SIG-M5 treated with dmso at 0.1 percent for 504 hours (cell line): ENCODE results near the gene HIVEP3.

Experiments used
- DNase-seq: peaks from one replicate; lab custom pipeline; 2025; ENCODE audit not compliant: unreplicated experiment; lab: John Stamatoyannopoulos, UW

Gene HIVEP3

DNA sequence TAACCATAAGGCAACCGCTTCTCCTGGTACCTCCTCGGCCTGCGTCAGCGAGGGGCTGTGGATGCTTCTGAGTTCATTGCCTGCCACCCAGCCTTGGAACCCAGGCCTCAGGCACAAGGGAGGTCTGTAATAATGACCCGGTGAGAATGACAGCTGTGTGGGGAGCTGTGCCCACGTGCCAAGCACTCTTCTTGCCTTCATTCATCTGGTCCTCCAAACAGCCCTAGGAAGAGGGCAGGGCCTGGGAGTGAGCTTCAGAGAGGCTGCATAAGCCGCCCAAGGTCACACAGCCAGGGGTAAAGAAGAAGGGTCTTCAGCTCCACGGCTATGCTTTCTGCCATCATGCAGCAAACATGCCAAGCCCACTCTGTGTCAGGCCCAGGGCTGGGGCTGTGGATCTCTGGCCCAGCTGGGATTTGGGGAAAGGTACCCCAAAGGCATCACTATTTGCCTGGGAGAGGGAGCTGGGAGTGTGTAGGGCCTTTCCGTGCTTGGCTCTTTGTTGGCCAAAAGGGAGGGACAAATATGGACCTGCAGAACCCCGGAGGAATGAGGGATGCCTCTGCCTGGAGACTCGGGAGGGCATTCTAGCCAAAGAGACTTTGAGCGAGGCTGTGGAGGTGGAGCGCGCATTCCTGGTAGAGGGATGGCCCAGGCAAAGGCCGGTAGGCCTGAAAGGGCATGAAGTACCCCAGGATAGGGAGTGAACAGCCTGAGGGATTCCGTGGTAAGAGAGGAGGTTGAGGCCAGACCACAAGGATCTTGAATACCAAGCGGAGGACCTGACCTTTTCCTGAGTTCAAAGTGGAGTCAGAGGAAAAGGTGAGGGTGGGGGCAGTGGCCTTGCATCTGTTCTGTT lies 424.1 kb downstream of the HIVEP3 start:
- DNase-seq, result no peak

DNA sequence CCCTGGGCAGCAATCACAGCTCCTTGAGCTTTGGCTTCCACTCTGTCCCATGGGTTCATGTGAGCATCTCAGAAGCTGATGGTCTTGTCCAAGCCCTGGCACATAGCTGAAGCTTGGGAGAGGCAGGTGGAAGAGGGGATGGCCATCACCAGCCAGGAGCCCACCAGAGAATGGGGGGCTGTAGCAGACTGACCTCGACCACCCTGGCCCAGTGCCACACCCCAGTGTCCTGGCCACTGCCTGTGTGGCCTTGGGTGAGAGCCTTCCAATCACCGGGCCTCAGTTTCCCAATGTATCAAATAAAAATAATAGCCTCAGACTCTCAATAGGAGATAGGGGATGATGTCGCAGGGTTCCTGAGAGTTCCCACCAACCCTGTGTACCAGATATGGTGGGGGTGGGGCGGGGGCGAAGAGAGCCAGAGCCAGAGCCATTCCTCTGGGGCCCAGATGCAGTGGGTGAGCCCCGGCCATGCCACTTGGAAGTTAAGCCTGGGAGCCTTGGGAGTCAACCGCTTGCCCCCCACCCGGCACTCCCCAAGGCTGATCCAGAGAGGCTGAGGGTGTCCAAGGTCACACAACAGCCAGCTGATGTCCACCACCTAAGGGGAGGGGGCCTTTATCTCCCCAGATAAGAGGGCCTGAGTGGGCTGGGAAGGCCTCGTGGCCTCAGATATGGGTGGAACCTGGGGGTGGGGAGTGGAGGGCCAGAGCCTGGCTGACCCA lies 424.9 kb downstream of the HIVEP3 start:
- no peak for DNase-seq

DNA sequence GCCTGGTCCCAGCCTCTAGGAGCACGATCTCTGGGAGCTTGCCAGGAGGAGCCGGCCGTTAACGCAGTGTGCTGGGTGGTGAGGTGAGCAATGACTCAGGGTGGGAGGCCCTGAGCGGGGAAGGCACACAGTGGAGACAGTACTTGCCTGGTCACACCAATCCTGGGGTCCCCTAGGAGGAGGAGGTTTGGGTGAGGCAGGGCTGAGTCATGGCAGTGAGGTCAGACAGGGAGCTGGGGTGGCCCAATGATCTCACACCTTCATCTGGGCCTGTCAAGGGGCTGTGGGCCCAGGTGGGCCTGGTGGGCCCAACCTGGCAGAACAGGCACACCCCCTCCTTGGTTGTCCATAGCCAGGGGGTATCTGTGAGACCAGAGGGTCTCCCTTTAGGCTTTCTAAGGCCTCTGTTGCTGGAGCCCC lies 425.6 kb downstream of the HIVEP3 start:
- DNase-seq, result no peak

GRCh38 chr1:41492341-41492848 lies 426.3 kb downstream of the HIVEP3 start:
- peak; percentile 55 for DNase-seq

GRCh38 chr1:41490911-41491310 lies 427.8 kb downstream of the HIVEP3 start:
- no peak for DNase-seq

GRCh38 chr1:41489561-41489960 lies 429.2 kb downstream of the HIVEP3 start:
- no peak for DNase-seq

DNA sequence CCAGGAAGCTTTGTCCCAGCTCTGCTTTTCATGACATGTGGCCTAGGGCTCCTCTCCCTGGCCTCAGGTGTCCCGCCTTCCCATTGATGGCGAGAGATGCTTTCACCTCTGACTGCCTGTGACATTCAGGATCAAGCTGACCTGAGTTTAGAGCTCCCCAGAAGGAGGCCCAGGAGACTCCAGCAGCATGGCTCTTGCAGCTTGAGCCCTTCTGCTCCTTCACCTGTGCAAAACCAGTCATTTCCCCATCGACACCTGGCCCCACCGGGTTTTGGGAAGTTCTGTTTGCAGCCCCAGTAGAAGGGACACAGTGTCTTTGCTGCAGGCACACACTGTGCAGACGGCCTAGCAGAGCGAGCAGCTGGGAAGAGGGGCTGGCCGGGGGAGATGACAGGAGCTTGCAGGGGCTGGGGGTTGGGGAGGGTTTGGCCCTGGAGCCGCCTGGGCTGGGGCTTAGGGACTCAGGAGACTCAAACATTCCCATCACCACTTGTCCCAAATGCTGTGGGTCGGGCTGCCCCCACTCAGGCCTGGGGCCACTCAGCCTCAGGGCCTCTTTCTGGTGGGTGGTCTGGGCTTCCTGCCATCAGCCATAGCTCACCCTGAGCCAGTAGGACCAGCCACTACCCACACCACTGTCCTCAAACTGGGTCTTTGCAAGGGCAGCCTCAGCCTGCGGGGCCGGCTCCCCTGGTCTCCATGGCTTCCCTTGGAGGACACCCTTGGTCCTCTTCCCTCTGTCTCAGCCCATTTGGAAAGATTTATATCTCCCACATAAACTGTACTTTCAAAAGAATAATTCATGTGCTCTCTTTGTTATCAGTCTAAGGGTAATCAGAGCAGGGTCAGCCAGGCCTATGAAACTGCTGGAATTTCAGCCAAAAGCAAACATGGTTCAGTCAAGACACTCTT lies 430.4 kb downstream of the HIVEP3 start:
- no peak for DNase-seq

- peak; percentile 25 for DNase-seq
These were observed 431.3 kb downstream of the HIVEP3 start for GRCh38 chr1:41487126-41488039.

- DNase-seq, result no peak
These were observed 432.2 kb downstream of the HIVEP3 start for GRCh38 chr1:41486371-41487125.

GRCh38 chr1:41486053-41486370 lies 432.7 kb downstream of the HIVEP3 start:
- DNase-seq, result no peak

GRCh38 chr1:41485605-41486004 lies 433.1 kb downstream of the HIVEP3 start:
- no peak for DNase-seq

- DNase-seq, result peak; percentile 17
These were observed 434.1 kb downstream of the HIVEP3 start, which contains the start of gene EDN2 for GRCh38 chr1:41484402-41485241. Gene EDN2 (minus strand): TSS chr1:41484683. CDS start chr1:41484601, 82 bp downstream.

GRCh38 chr1:41483960-41484401 lies 434.7 kb downstream of the HIVEP3 start:
- no peak for DNase-seq

DNA sequence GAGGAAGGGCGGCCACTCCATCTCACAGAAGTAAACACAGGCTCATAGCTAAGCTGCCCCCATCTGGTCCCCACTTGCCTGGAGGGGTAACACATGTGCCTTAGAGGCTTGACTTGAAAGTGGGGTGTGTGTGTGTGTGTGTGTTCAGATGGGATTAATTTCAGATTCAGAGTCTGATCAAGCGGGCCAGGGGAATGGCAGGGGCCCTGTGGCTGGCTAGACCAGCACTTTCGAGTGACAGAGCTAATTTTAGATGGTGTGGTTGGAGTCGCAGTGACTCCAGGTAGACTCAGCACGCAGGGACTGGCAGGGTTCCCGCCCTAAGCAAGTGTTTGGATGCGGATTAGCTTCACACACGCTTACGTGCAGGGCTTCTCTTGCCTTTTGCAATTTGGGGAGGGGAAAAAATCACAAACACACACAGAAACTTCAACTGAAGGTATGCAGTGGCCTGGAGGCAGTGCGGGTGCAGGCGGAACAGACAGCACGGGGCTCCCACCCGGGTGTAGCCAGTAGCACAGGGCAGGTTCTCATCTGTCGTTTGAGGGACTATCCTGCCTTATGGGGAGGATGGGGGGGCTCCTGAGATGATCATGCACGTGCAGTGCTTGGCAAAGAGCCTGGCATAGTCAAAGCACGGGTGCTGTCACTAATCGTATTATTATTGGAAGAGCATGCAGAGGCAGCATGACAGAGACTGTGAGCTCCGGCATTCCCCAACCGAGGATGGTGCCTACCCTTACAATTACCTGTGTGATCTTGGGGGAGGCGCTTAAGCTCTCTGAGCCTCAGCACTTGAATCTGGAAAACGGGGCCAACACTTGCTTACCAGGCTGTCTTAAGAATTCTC lies 435.5 kb downstream of the HIVEP3 start:
- no peak for DNase-seq

DNA sequence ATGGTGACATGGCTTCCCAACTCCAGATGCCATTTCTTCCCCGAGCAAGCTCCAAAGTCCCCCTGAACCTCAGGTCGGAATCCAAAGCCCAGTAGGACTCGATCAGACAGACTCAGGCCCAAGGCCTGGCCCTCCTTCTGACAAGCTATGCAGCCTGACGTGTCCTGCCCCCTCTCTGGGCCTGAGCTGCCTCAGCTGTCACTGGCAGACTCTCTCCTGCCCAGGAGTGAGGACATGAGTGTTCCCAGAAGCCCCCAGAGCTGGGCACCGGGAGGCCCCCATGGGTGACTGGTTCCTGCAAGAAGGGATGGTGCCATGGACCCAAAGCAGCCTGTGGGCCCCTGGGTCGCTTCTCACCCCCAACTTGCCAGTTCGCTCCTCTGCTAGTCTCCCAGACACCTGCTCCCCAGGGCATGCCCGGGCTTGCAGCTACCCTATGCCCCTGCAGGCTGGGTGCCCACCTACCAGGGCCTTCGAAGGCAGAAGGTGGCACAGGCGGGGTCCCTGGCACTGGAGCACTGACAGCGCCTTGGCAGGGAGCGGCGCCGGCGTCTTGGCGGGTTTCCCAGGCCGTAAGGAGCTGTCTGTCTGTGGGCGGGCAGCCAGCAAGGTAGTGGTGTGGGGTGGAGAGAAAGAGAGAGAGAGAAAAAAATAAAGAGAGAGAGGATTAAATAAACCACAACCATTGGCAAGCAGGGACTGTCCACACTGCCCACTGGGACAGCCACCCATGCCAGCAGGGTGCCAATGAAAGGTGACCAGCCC lies 436.5 kb downstream of the HIVEP3 start:
- no peak for DNase-seq

GRCh38 chr1:41481109-41481775 lies 437.5 kb downstream of the HIVEP3 start:
- no peak for DNase-seq
